NCI-H2029 treated with DMSO at 0.1 percent for 48 hours (cell line): ENCODE data around the gene CDC42EP3.

Experiments
- DNase-seq: peaks from one replicate; lab custom pipeline; 2025; lab: John Stamatoyannopoulos, UW

Gene CDC42EP3

DNA sequence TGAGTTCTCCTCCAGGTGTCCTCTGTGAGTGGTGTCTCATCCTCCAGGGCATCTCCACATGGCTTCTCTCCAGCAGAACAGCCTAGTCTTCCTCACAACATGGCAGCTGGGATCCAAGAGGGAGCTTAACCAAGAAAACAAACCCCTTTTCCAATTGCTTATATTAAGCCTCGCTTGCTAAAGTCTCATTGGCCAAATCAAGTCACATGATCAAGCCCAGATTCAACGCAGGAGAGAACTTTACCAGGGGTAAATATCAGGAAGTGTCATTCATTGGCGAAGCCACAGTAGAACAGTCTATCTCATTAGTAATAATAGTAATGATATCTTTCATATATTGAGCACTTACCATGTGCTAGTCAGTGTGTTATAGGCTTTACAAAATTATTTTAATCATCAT, 53.1 kb downstream of the CDC42EP3 start:
- DNase-seq = no peak

DNA sequence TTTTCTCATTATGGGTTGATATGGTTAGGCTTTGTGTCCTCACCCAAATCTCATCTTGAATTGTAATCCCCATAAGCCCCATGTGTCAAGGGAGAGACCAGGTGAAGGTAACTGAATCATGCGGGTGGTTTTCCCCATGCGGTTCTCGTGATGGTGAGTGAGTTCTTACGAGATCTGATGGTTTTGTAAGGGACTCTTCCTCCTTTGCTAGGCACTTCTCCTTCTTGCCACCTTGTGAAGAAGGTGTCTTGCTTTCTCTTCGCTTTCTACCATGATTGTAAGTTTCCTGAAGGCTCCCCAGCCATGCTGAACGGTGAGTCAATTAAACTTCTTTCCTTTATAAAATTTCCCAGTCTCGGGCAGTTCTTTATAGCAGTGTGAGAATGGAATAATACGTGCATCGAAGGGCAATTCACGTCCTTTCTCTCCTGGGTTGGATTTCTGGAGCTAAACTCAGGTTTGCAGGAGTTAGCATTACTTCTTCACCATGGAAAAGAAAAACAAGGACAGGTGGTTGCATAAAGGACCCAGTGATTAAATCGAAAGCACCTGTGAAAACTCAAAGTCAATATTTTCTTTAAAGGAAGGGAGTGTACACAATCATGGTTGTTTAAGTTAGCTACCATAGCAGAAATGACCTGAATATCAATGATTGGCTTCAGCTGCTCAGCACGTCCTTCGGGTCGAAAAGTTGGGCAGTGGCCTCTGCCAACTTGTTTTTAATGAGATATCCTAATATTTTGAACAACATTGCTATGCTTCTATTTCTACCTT, 54.1 kb downstream of the CDC42EP3 start:
- DNase-seq = no peak

DNA sequence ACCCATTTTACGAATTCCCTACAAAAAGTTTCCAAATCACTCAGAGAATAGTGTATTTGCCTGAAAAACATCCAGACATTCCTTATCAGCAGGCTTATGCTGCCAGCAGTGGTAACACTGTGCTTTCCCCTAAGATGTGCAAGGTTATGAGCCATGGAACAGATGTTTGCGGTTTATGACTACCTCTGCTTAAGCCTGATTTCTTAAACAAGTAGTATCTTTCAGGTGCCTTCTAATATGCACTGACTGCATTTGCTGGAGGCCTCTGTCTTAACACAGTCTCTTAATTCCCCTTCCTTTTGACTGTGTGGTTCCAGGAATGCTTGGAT, 54.8 kb downstream of the CDC42EP3 start:
- DNase-seq = no peak

DNA sequence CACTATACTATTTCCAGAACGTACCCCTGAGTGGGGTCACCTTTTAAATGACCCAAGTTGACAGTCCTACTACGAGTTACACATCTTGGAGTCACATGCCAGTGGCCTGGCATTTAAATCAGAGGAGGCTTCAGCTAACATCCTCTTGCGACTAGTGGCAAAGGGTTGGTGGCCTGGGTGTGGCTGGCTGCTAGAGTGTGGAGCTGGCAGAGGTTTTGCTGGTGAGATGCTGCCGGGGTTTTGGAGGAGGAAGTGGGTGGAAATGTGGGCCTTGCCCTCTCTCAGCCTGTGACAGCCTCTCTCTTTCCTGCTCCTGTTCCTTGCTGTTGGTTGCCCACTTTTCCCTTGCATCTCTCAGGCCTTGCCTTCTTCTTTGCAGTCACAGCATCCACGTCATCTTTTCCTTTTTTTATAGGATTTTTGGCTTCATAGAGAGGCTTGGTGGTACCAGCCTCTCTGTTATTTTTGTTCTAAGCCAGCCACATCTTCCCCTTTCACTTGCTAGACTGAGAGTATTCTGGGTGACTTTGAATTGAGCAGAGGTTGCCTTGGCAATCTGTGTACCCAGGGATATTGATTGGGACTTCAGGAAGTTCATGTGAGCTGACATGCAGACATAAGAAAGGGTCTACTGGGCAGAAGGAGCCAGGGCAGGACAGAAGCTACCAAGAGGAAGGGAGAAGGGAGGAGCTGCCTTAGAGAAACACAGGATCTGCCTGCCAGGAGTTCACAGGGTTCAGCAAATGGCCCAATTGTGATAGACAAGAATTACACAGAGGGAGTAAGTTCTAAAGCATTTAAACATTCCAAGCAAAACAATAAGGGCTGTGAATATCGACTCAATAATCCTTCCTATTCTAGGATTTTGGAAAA, 55.4 kb downstream of the CDC42EP3 start:
- no peak for DNase-seq

DNA sequence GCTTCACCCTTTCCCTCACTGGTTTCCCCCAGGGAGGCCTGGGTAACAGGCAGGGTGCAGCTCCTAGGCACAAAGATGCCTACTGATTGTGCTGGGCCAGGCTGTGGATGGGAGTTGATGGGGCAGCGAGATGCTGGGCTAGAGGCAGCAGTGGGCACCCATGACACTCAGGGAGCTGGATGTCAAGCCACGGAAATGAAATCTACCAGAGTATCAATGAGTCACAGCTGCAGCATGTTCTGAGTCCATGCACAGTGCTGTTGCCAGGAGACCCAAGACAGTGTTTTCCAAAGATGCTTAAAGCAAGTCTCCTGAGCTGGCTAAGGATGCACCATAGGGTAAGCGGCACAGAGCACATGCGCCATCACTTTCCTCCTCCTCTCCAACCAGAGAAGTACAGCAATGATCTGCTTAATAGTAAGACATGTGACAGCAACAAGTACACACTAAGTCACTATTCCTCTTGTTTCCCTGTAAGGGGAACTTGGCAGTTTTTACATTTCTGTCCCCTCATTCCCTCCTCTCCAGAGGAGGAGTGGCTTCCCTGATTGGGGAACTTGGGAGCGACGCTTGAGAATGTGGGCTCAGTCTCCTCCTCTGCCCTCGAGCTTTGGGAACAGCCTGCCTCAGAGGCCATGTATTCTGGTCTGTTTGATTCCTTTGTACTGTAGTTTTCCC, 57.2 kb downstream of the CDC42EP3 start:
- DNase-seq = no peak

DNA sequence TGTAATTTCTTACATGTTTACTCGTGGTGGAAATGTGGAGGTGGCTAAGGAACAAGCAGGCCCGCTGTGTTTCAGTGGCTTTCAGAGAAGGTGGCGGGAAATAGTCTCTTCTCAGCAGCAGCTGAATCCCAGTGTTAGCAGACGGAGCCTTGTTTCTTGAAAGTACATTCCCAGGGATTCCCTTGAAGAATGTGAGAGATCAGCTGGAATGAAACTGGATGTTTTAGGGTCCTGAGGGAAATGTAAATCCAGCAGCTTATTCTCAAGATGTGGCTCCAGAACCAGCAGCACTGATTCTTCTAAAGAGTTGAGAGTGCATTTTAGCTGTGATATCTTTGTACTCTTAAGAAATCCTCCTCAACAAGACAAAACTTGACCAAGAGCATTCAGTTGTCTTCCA, 59.1 kb downstream of the CDC42EP3 start:
- DNase-seq = no peak

DNA sequence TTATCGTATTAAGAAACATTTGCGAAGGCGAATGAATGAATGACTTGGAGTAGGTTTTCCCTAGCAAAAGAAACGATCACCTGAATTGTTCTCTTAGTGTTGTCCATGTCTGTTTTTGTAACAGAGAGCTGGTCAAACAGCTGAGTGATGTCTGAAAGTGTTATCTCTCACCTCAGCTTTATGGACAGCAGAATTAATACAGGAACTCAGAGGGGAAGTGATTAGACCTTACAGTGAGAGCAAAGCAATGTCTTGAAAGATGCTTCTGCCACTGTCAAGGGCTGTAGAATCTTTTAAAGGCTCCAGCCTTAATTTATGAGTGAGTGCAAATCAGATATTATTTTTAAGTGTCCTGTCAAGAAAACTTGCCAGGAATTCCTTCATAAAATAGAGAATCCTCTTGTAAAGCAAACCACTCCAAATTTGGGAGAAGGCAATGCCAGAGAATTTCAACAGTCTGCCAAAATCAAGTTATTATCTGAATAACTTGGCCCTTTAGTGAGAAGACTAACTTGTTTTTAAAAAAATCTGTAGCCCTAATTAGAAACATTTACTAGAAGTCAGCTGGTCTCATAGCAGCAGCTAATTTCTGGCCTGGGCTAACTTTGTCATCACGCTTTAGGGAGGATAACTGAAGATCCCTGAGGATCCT, 60.7 kb downstream of the CDC42EP3 start:
- DNase-seq = no peak

DNA sequence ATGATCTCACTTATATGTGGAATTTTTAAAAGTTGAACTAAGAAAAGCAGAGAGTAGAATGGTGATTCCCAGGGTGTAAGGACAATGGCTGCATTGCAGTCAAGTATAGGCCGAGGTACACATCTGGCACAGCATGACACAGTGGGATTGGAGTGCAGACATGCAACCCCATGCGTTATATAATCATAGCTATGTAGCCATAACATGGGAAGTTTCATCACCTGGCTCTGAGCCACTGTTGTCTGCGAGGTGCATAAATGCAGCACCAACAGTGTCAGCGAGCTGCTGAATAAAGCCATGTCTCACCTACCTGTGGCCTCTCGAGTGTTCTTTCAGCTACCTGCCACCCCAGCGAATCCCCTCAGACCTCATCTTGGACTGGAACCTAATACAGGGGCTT, 61.7 kb downstream of the CDC42EP3 start:
- no peak for DNase-seq

DNA sequence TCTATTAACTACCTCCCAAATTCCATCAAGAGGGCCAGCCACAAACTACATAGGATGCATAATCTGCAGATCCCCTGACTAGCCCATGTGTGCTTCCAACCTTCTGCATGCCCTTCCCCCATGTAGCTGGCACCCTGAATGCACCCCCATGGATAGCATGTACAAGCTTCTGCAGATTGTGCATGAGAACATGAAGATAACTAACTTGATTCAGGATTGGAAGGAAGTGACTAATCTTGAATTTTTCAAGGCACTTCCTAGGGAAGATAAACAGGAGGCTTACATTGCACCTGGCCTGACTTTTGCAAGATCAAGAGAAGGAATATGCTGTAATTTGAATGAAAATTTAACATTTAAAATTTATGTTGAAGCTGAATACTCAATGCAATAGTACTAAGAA, 66.7 kb downstream of the CDC42EP3 start:
- no peak for DNase-seq

DNA sequence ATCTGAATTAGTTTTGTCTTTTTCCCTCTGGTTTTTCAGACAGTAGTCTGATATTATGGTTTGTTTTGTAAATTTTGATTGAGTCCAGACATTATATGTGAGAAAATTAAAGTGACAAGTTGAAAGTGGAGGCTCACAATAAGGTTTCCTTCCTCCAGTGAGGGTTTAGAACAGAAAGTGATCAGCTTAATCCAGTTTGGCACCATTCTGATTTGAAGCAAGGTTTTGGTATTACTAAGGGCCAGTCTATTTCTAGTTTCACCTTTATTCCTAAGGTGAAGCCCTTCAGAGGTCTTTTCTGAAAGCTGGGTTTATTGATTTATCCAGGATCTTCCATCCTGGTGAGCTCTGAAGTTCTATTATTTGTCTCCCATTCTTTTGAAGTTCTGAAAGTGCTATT, 68.7 kb downstream of the CDC42EP3 start:
- DNase-seq = no peak

DNA sequence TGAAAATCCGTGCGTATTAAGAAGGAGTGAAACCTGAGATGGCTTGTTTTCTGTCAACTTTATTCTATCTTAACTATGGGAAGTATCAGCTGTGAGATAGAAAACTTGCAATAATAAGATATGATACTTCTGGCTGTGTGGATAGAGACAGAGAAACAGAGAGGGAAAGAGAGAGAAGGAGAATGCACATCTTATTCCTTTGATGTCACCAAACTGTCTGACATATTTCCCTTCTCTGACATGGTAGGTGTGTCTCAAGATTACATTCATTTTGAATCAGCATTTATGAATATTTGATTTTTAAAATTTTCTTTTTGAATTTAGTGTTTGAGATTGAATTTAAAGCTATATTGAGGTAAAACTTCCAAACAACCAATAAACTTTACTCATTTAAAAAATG, 69.4 kb downstream of the CDC42EP3 start:
- no peak for DNase-seq

DNA sequence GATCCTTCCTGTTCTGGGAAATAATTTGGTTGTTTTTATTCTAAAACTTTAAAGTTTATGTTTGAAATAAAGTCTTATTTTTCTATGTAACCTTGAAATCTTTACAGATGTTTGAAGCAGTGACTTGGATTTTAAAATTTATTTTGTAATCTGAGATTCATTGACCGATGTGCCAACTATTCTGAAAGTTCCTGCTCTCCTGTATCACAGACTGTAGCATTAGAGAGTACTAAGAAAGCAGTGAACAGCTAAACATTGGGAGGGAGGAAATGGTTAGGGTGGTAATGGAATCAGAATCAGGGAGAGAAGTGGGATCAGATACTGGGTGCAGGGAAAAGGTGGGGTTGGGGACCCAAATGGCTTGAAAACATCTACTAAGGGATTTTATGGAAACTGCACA, 69.9 kb downstream of the CDC42EP3 start:
- DNase-seq = no peak

DNA sequence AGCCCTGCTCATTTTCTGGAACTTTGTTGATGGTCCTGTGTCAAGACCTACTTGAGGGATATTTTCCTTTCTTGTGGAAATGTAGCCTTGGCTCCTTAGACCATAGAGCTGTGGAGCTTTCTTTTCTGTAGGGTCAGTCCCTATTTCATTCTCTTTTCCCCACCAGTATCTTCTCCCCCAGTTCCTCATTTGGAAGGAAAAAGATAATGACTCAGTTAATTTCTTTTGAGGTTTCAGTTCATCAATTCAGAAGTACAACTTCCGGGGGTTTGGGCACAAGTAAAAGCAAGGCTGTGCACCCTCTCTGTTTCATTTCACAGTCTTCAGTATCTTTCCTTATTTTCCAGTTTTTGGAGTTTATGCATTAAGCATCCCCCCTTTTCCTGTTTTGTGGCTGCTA, 70.7 kb downstream of the CDC42EP3 start:
- DNase-seq = no peak

DNA sequence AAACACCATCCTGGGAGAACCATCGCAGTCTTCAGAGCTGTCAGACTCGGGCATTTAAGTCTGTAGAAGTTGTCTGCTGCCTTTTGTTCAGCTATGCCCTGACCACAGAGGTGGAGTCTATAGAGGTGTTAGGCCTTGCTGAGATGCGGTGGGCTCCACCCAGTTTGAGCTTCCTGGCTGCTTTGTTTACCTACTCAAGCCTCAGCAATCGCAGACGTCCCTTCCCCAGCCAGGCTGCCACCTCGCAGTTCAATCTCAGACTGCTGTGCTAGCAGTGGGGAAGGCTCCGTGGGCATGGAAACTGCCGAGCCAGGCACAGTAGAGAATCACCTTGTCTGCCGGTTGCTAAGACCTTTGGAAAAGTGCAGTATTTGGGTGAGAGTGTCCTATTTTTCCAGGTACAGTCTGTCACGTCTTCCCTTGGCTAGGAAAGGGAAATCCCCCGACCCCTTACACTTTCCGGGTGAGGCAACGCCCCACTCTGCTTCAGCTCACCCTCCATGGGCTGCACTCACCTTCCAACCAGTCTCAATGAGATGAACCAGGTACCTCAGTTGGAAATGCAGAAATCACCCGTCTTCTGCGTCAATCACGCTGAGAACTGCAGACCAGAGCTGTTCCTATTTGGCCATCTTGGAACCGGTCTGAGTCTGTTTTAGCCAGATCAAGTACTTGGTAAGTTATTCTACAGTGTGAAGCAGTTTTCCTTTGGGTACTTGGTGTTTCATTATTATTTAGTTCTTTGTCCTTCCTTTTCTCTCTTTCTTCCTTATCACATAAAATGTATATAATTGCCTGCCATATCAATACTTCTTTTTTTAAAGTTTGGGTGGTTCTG, 71.5 kb downstream of the CDC42EP3 start:
- DNase-seq = no peak

DNA sequence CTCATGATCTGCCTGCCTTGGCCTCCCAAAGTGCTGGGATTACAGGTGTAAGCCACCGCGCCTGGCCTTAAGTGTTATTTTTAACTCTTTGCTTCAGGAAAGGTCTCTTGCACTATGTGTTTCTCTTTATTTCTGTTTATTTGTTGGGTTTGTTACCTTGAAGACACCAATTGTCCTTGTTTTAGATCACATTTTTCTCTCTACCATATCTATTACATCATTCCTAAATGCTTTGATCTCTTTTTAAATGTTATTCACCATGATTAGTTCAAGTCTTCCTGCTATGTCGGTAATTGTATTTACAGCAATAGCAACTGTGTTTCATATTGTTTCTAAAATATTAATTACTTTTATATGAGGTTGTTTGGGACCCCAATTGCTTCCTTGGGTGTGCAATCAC, 77.7 kb downstream of the CDC42EP3 start:
- DNase-seq = no peak

DNA sequence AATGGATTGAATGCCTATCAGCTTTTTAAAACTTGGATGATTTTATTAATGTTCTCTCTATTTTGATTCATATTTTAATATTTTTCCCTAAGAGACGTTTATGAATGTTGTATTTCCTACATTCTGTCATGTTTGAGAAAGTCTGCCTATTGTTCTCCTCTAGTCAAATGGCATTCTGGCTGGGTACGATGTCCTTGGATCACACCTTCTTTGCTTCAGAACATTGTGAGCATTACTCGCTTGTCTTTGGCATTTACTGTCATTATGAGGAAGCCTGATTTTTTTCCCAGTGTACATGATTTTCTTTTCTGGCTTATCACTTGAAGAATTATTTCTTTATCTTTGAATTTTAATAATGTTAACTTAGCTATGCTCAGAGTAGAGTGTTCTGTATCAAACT, 78.4 kb downstream of the CDC42EP3 start:
- no peak for DNase-seq
